NCI-H82 treated with DMSO at 0.1 percent for 48 hours (cell line): ENCODE measurements around the gene ZFYVE21.

Experiments used
- DNase-seq: peaks from one replicate; lab custom pipeline; 2025; ENCODE audit not compliant: unreplicated experiment; lab: John Stamatoyannopoulos, UW

ZFYVE21 gene

GRCh38 chr14:103704708-103705107 lies 10.9 kb upstream of the ZFYVE21 start:
- no peak for DNase-seq

GRCh38 chr14:103705118-103705503 lies 10.5 kb upstream of the ZFYVE21 start:
- DNase-seq: no peak

GRCh38 chr14:103705504-103706284 lies 9.9 kb upstream of the ZFYVE21 start:
- DNase-seq: no peak

- no peak for DNase-seq
Measured at GRCh38 chr14:103706551-103707328, 8.9 kb upstream of the ZFYVE21 start.

GRCh38 chr14:103707329-103708263 lies 8.0 kb upstream of the ZFYVE21 start:
- DNase-seq: no peak

GRCh38 chr14:103708750-103709187 lies 6.8 kb upstream of the ZFYVE21 start:
- DNase-seq: no peak

- no peak for DNase-seq
Measured at GRCh38 chr14:103709814-103710213, 5.8 kb upstream of the ZFYVE21 start.

GRCh38 chr14:103710771-103711377 lies 4.7 kb upstream of the ZFYVE21 start:
- DNase-seq: no peak

- DNase-seq: no peak
Measured at GRCh38 chr14:103711516-103712431, 3.8 kb upstream of the ZFYVE21 start.

GRCh38 chr14:103712633-103713247 lies 2.9 kb upstream of the ZFYVE21 start:
- no peak for DNase-seq

GRCh38 chr14:103713304-103714062 lies 2.1 kb upstream of the ZFYVE21 start:
- no peak for DNase-seq

GRCh38 chr14:103714063-103714724 lies 1.4 kb upstream of the ZFYVE21 start:
- DNase-seq: no peak

- no peak for DNase-seq
Measured at GRCh38 chr14:103716091-103716801, 636 bp downstream of the ZFYVE21 start.

- DNase-seq: no peak
Measured at GRCh38 chr14:103716899-103717411, 1.3 kb downstream of the ZFYVE21 start.

- DNase-seq: no peak
Measured at GRCh38 chr14:103718572-103718971, 3.0 kb downstream of the ZFYVE21 start.

GRCh38 chr14:103719751-103720150 lies 4.1 kb downstream of the ZFYVE21 start:
- DNase-seq: no peak
